ENCODE data around the gene HHEX. TPM values are rescaled to one million over a fixed set of nuclear protein-coding genes. Genes with fewer than 3 reads are reported as not detected.

HHEX gene
- total and polyA plus RNA-seq, 10 of the 15 experiments (the other 5 are each of a cell fraction or from before 2014, with no cell fraction given), result 3.9 to 32.8 (median 16.4) TPM

DNA sequence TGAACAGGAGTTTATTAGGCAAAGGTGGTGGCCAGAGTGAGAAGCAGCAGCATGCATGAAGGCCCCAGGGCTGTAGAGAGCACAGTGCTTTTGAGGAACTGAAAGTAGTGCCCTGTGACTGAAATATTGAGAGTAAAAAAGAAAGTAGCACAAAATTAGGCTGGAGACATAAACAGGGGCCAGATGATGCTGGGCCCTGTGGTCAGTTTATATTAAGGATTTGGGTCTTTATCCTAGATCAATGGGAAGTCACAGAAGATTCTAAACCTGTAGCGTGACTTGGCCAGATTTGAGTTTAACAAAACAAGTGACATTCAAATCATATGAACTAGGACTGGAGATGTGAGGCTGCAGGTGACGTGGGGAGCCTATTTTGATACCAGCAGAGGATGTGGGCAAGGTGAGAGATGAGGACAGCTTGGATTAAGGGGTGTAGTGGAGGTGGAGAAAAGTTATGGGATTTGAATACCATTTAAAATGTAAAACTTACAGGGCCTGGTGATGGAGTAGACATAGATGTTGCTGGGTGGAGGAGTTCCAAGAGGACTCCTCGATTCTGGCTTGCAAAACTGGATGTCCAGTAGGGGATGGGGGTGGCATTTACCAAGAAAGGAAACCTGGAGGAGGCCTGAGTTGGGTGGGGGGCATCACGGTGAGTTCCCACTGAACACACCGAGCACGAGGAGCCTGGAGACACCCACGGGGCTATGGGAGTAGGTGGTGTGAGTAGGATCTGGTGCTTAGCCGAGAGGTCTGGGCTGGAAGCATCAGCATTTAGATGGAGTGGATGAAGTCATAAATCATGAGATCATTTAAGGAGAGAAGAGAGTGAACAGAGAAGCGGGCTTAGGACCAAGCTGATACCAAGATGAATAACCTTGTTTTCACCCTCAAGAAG, 52.8 kb downstream of the HHEX start (continued):
- TF ChIP-seq, protein P1, sequence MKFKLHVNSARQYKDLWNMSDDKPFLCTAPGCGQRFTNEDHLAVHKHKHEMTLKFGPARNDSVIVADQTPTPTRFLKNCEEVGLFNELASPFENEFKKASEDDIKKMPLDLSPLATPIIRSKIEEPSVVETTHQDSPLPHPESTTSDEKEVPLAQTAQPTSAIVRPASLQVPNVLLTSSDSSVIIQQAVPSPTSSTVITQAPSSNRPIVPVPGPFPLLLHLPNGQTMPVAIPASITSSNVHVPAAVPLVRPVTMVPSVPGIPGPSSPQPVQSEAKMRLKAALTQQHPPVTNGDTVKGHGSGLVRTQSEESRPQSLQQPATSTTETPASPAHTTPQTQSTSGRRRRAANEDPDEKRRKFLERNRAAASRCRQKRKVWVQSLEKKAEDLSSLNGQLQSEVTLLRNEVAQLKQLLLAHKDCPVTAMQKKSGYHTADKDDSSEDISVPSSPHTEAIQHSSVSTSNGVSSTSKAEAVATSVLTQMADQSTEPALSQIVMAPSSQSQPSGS (IDR thresholded peaks at IDR 0.05; ENCODE audit: low read length), result peak; percentile 81
- TF ChIP-seq HDAC2 (IDR thresholded peaks at IDR 0.05) (no peak), MTA3 (IDR thresholded peaks at IDR 0.05; ENCODE audit: borderline replicate concordance, low read length) (peak; percentile 91), ESRRA (IDR thresholded peaks at IDR 0.05; ENCODE audit: low read length) (no peak), ZNF384 (IDR thresholded peaks at IDR 0.05; ENCODE audit: borderline replicate concordance, low read depth, low read length) (peak; percentile 35; the same call in 1 of the 2 replicates), NFXL1 (IDR thresholded peaks at IDR 0.05; ENCODE audit: borderline replicate concordance) (no peak), ZNF207 (IDR thresholded peaks at IDR 0.05; ENCODE audit: borderline replicate concordance) (0 out of 2 replicates have a peak, but pooled peaks have one; percentile 33), TCF3 (IDR thresholded peaks at IDR 0.05; ENCODE audit: borderline replicate concordance, insufficient read depth, low read depth, low read length) (0 out of 2 replicates have a peak, but pooled peaks have one; percentile 7), MYC (IDR thresholded peaks at IDR 0.05; ENCODE audit: insufficient read depth, insufficient read length, insufficient replicate concordance, low read length, severe bottlenecking) (no peak), BRCA1 (IDR thresholded peaks at IDR 0.05; ENCODE audit: low read depth, low read length) (no peak), CREB1 (IDR thresholded peaks at IDR 0.05; ENCODE audit: low read depth) (peak; percentile 58), BHLHE40 (IDR thresholded peaks at IDR 0.05; ENCODE audit: borderline replicate concordance in 1 of 2, low read depth in 2 of 2, low read length in 1 of 2) (peak; percentile 86 to 90), DPF2 (IDR thresholded peaks at IDR 0.05) (peak; percentile 100), MTA2 (IDR thresholded peaks at IDR 0.05; ENCODE audit: low read depth) (peak; percentile 95), MXI1 (IDR thresholded peaks at IDR 0.05; ENCODE audit: low read depth, low read length) (0 out of 2 replicates have a peak, but pooled peaks have one; percentile 47), MEF2A (IDR thresholded peaks at IDR 0.05; ENCODE audit: insufficient read depth, low read depth, low read length) (peak; percentile 75), ZNF24 (IDR thresholded peaks at IDR 0.05) (peak; percentile 63; the same call in 1 of the 2 replicates)
- TF ChIP-seq, protein P2, sequence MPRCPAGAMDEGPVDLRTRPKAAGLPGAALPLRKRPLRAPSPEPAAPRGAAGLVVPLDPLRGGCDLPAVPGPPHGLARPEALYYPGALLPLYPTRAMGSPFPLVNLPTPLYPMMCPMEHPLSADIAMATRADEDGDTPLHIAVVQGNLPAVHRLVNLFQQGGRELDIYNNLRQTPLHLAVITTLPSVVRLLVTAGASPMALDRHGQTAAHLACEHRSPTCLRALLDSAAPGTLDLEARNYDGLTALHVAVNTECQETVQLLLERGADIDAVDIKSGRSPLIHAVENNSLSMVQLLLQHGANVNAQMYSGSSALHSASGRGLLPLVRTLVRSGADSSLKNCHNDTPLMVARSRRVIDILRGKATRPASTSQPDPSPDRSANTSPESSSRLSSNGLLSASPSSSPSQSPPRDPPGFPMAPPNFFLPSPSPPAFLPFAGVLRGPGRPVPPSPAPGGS (IDR thresholded peaks at IDR 0.05; ENCODE audit: borderline replicate concordance, insufficient read depth, low read depth, low read length, poor library complexity, severe bottlenecking), result peak; percentile 70
- TF ChIP-seq, protein P3, sequence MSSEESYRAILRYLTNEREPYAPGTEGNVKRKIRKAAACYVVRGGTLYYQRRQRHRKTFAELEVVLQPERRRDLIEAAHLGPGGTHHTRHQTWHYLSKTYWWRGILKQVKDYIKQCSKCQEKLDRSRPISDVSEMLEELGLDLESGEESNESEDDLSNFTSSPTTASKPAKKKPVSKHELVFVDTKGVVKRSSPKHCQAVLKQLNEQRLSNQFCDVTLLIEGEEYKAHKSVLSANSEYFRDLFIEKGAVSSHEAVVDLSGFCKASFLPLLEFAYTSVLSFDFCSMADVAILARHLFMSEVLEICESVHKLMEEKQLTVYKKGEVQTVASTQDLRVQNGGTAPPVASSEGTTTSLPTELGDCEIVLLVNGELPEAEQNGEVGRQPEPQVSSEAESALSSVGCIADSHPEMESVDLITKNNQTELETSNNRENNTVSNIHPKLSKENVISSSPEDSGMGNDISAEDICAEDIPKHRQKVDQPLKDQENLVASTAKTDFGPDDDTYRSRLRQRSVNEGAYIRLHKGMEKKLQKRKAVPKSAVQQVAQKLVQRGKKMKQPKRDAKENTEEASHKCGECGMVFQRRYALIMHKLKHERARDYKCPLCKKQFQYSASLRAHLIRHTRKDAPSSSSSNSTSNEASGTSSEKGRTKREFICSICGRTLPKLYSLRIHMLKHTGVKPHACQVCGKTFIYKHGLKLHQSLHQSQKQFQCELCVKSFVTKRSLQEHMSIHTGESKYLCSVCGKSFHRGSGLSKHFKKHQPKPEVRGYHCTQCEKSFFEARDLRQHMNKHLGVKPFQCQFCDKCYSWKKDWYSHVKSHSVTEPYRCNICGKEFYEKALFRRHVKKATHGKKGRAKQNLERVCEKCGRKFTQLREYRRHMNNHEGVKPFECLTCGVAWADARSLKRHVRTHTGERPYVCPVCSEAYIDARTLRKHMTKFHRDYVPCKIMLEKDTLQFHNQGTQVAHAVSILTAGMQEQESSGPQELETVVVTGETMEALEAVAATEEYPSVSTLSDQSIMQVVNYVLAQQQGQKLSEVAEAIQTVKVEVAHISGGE (CRISPR knock-in tag; IDR thresholded peaks at IDR 0.05), result no peak
- TF ChIP-seq, protein P4, sequence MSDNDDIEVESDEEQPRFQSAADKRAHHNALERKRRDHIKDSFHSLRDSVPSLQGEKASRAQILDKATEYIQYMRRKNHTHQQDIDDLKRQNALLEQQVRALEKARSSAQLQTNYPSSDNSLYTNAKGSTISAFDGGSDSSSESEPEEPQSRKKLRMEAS (IDR thresholded peaks at IDR 0.05; ENCODE audit: low read depth, low read length), result peak; percentile 1; the same call in 1 of the 2 replicates
- TF ChIP-seq, protein P5, sequence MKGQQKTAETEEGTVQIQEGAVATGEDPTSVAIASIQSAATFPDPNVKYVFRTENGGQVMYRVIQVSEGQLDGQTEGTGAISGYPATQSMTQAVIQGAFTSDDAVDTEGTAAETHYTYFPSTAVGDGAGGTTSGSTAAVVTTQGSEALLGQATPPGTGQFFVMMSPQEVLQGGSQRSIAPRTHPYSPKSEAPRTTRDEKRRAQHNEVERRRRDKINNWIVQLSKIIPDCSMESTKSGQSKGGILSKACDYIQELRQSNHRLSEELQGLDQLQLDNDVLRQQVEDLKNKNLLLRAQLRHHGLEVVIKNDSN (IDR thresholded peaks at IDR 0.05; ENCODE audit: borderline replicate concordance, extremely low read length, insufficient read depth, low read depth, low read length), result no peak
